SK-N-SH (cell line): ENCODE data around the gene MCF2L. TPM values are rescaled to one million over a fixed set of nuclear protein-coding genes. Genes with fewer than 3 reads are reported as not detected.

Experiments used
- CTCF ChIA-PET: fragments of 300-600, 350-600 bp; formaldehyde crosslinking; extraction: SDS; loops from one replicate; lab custom pipeline; 2021; lab: Yijun Ruan, JAX
- POLR2A ChIA-PET: fragments of 350-600 bp; sonication (Branson Sonifier 250); formaldehyde crosslinking; extraction: SDS; loops from one replicate; lab custom pipeline; 2020; ENCODE audit warnings: antibody characterized with exemption, inconsistent platforms; lab: Yijun Ruan, JAX
- DNase-seq: peaks from one replicate; pipeline ENCODE4 v3.0.0; 2012
- H2AFZ ChIP-seq: fragments of 200-600 bp; sonication (generic); 2 replicates; pipeline ENCODE4 v1.8.1; 2016; ENCODE audit warnings: antibody characterized with exemption, mild to moderate bottlenecking, low read depth
- H3F3A ChIP-seq: fragments of 200-600 bp; sonication (generic); replicated peaks from 2 replicates; pipeline ENCODE3; 2016; ENCODE audit warnings: antibody characterized with exemption, mild to moderate bottlenecking; ENCODE audit not compliant: insufficient read depth
- H3K27ac ChIP-seq, 2 experiments: fragments of 200-500 bp in 1 of 2; fragments of 200-600 bp in 1 of 2; sonication (Bioruptor generic) in 1 of 2; sonication (generic), shearing (Covaris generic) in 1 of 2; 2 replicates each; pipeline versions ENCODE4 v1.5.1 to v1.6.1; 2014 to 2016; ENCODE audit warnings: low read depth in 2 of 2, inconsistent platforms in 1 of 2, low read length in 1 of 2, mild to moderate bottlenecking in 1 of 2, mixed read lengths in 1 of 2
- H3K27me3 ChIP-seq: fragments of 200-600 bp; sonication (generic), shearing (Covaris generic); 2 replicates; pipeline ENCODE4 v1.6.1; 2016; ENCODE audit warnings: mixed run types; ENCODE audit not compliant: insufficient read depth
- H3K36me3 ChIP-seq, 2 experiments: fragments of 200-500 bp in 1 of 2; fragments of 200-600 bp in 1 of 2; sonication (Bioruptor generic) in 1 of 2; sonication (generic) in 1 of 2; replicated peaks in 1 of 2; 2 replicates each; pipeline versions ENCODE3 to v1.5.1; 2014 to 2016; ENCODE audit warnings: low read length in 1 of 2, mild to moderate bottlenecking in 1 of 2; ENCODE audit not compliant: insufficient read depth in 2 of 2, control insufficient read depth in 1 of 2
- H3K4me1 ChIP-seq, 2 experiments: fragments of 200-500 bp in 1 of 2; fragments of 200-600 bp in 1 of 2; sonication (Bioruptor generic) in 1 of 2; sonication (generic), shearing (Covaris generic) in 1 of 2; 2 replicates each; pipeline versions ENCODE4 v1.5.1 to v1.6.1; 2014 to 2016; ENCODE audit warnings: low read depth in 1 of 2, low read length in 1 of 2, mixed run types in 1 of 2; ENCODE audit not compliant: insufficient read depth in 2 of 2, control insufficient read depth in 1 of 2
- H3K4me2 ChIP-seq: fragments of 200-600 bp; sonication (generic), shearing (Covaris generic); 2 replicates; pipeline ENCODE4 v1.6.1; 2017; ENCODE audit warnings: mixed run types
- H3K4me3 ChIP-seq, 2 experiments: fragments of 200-500 bp in 1 of 2; fragments of 200-600 bp in 1 of 2; sonication (Bioruptor generic) in 1 of 2; sonication (generic), shearing (Covaris generic) in 1 of 2; 2 replicates each; pipeline versions ENCODE4 v1.5.1 to v1.8.1; 2014 to 2016; ENCODE audit warnings: low read depth in 2 of 2, inconsistent platforms in 1 of 2, low read length in 1 of 2, mild to moderate bottlenecking in 1 of 2, mixed read lengths in 1 of 2, moderate library complexity in 1 of 2
- H3K79me2 ChIP-seq: fragments of 200-600 bp; sonication (generic); 2 replicates; pipeline ENCODE4 v1.8.1; 2017; ENCODE audit warnings: mild to moderate bottlenecking; ENCODE audit not compliant: insufficient read depth
- H3K9ac ChIP-seq: fragments of 200-600 bp; sonication (generic); 2 replicates; pipeline ENCODE4 v1.6.1; 2017; ENCODE audit warnings: mixed run types
- H3K9me2 ChIP-seq: fragments of 200-600 bp; sonication (generic); 2 replicates; pipeline ENCODE4 v1.6.1; 2017; ENCODE audit warnings: mixed run types
- H3K9me3 ChIP-seq: fragments of 200-600 bp; sonication (generic); 2 replicates; pipeline ENCODE4 v1.6.1; 2017; ENCODE audit warnings: mixed run types, mild to moderate bottlenecking, moderate library complexity
- H4K20me1 ChIP-seq: fragments of 200-600 bp; sonication (generic); 2 replicates; pipeline ENCODE4 v1.6.1; 2017; ENCODE audit warnings: mild to moderate bottlenecking, mixed run types; ENCODE audit not compliant: insufficient read depth
- CHD2 ChIP-seq: fragments of 150-350 bp; IDR thresholded peaks from 2 replicates; pipeline ENCODE4 v1.6.1; 2018; ENCODE audit warnings: low read length; ENCODE audit not compliant: partially characterized antibody
- ELF1 ChIP-seq: IDR thresholded peaks from 2 replicates; pipeline ENCODE4 v1.4.0; 2012
- EZH2phosphoT487 ChIP-seq: fragments of 200-600 bp; sonication (generic); IDR thresholded peaks from 2 replicates; pipeline ENCODE4 v1.6.1; 2017; ENCODE audit warnings: low read depth, mixed run types, mild to moderate bottlenecking, antibody characterized with exemption, moderate library complexity, borderline replicate concordance
- FOXJ3 ChIP-seq: sonication (generic); formaldehyde crosslinking; IDR thresholded peaks from 2 replicates; pipeline ENCODE4 v1.5.1; 2020; ENCODE audit warnings: mild to moderate bottlenecking, missing genetic modification reagents
- FOXM1 ChIP-seq: IDR thresholded peaks from 2 replicates; pipeline ENCODE4 v1.4.0; 2012; ENCODE audit warnings: low read depth, mild to moderate bottlenecking
- GABPA ChIP-seq: IDR thresholded peaks from 2 replicates; pipeline ENCODE4 v1.4.0; 2012; ENCODE audit warnings: low read depth, mild to moderate bottlenecking
- GATA2 ChIP-seq: sonication (generic); formaldehyde crosslinking; IDR thresholded peaks from 2 replicates; pipeline ENCODE4 v1.5.0; 2020; ENCODE audit warnings: mild to moderate bottlenecking, missing genetic modification reagents
- MAX ChIP-seq: IDR thresholded peaks from 2 replicates; pipeline ENCODE4 v1.4.0; 2012; ENCODE audit warnings: low read depth
- MXI1 ChIP-seq: IDR thresholded peaks from 2 replicates; pipeline ENCODE4 v1.6.1; 2012; ENCODE audit warnings: mild to moderate bottlenecking, low read depth, low read length, improper control_type of control experiment
- NRF1 ChIP-seq: IDR thresholded peaks from 2 replicates; pipeline ENCODE4 v1.6.1; 2012; ENCODE audit warnings: low read depth, mild to moderate bottlenecking, low read length
- PBX3 ChIP-seq: IDR thresholded peaks from 2 replicates; pipeline ENCODE4; 2012
- RAD21 ChIP-seq: IDR thresholded peaks from 2 replicates; pipeline ENCODE4 v1.6.1; 2012; ENCODE audit warnings: mild to moderate bottlenecking, low read length
- RFX5 ChIP-seq: IDR thresholded peaks from 2 replicates; pipeline ENCODE4 v1.6.1; 2012; ENCODE audit warnings: mild to moderate bottlenecking, improper control_type of control experiment, low read length
- TEAD4 ChIP-seq: IDR thresholded peaks from 2 replicates; pipeline ENCODE4 v1.4.0; 2012; ENCODE audit warnings: mild to moderate bottlenecking, borderline replicate concordance; ENCODE audit not compliant: insufficient read depth
- YY1 ChIP-seq: IDR thresholded peaks from 2 replicates; pipeline ENCODE4 v1.4.0; 2012; ENCODE audit warnings: low read depth, mild to moderate bottlenecking
- WGBS: methylation state at CpG from one replicate; pipeline ENCODE4 v1.1.6; 2017; ENCODE audit warnings: low lambda C conversion rate; 5-methylcytosine and 5-hydroxymethylcytosine counted together
- polyA plus RNA-seq, 3 experiments: library from polyadenylated mRNA; depleted of rRNA; stranded (reverse); fragments of >200 nt; gene quantifications; 2 replicates each; pipeline ENCODE4 v1.2.3, GENCODE V29; 2012

The MCF2L gene
- polyA plus RNA-seq, 1 of the 3 experiments (the other 2 are of a cell fraction), result 0.56 TPM

- Histone ChIP-seq H2AFZ (no peak overlapping the region), H3K9me3 (no peaks in the 10 kb centered on the region), H3K4me1 (peaks cover 0 to 2% of the 10 kb centered on the region in 2 experiments; a peak in 1 of 4 replicates), H3K79me2 (no peaks in the 10 kb centered on the region), H3K27me3 (peaks cover 12% of the 10 kb centered on the region), H3K9ac (no peak overlapping the region), H3K27ac (no peak overlapping the region), H3K4me2 (no peak overlapping the region), H3K4me3 (no peak overlapping the region), H3F3A (no peaks in the 10 kb centered on the region), H3K36me3 (no peaks in the 10 kb centered on the region), H4K20me1 (no peaks in the 10 kb centered on the region), H3K9me2 (no peaks in the 10 kb centered on the region)
- POLR2A ChIA-PET, result no interaction called here
- TF ChIP-seq CHD2 (no peak), GABPA (no peak), FOXM1 (no peak), GATA2 (CRISPR knock-in tag) (no peak), TEAD4 (no peak)
- DNase-seq, result no peak
- WGBS, result 44% methylated on average over 7 of the region's 9 CpGs
- CTCF ChIA-PET, result interaction anchor here (1.0 to 1.5 kb wide), 2 partner anchors 12 to 84 kb away, joined by 3 to 4 read pairs; no protein-coding TSS in a partner anchor
Measured at GRCh38 chr13:113112893-113113845, 144.2 kb downstream of the MCF2L start.

GRCh38 chr13:113113846-113114271 lies 144.8 kb downstream of the MCF2L start:
- 60% methylated on average over 8 of the region's 8 CpGs for WGBS
- no peak overlapping the region for H3K27ac ChIP-seq
- no peak overlapping the region for H3K4me3 ChIP-seq
- no peak for TF ChIP-seq MXI1
- TF ChIP-seq FOXJ3 (CRISPR knock-in tag), result no peak
- no peak for TF ChIP-seq ELF1
- no peak for TF ChIP-seq PBX3
- TF ChIP-seq MAX, result no peak
- TF ChIP-seq YY1, result no peak
- TF ChIP-seq CHD2, result no peak
- no peak for TF ChIP-seq RFX5
- no peak for TF ChIP-seq RAD21
- TF ChIP-seq EZH2phosphoT487, result no peak
- no peak for TF ChIP-seq NRF1
- TF ChIP-seq GABPA, result no peak
- CTCF ChIA-PET, result interaction anchor here (1.0 to 1.5 kb wide), 3 partner anchors 10 to 85 kb away, joined by 3 to 4 read pairs (median 4); no protein-coding TSS in a partner anchor
- no peak overlapping the region for H2AFZ ChIP-seq
- H3K36me3 ChIP-seq, result no peaks in the 10 kb centered on the region
- no peak overlapping the region for H3K4me2 ChIP-seq
- POLR2A ChIA-PET, result no interaction called here
- H3K9me3 ChIP-seq, result no peaks in the 10 kb centered on the region
- no peaks in the 10 kb centered on the region for H3F3A ChIP-seq
- H3K9me2 ChIP-seq, result no peaks in the 10 kb centered on the region
- H3K4me1 ChIP-seq, result peaks cover 0 to 2% of the 10 kb centered on the region in 2 experiments; a peak in 1 of 4 replicates
- no peaks in the 10 kb centered on the region for H3K79me2 ChIP-seq
- no peaks in the 10 kb centered on the region for H4K20me1 ChIP-seq
- peaks cover 12% of the 10 kb centered on the region for H3K27me3 ChIP-seq
- no peak for DNase-seq
- H3K9ac ChIP-seq, result no peak overlapping the region
